HG03196 (cell line): Measurements from ENCODE around the gene KIF3A.

ENCODE experiments used
- ATAC-seq: cut with Tn5 transposase; IDR thresholded peaks from one replicate; pipeline ENCODE4 v1.9.1; 2021; ENCODE audit not compliant: unreplicated experiment

The KIF3A gene

DNA sequence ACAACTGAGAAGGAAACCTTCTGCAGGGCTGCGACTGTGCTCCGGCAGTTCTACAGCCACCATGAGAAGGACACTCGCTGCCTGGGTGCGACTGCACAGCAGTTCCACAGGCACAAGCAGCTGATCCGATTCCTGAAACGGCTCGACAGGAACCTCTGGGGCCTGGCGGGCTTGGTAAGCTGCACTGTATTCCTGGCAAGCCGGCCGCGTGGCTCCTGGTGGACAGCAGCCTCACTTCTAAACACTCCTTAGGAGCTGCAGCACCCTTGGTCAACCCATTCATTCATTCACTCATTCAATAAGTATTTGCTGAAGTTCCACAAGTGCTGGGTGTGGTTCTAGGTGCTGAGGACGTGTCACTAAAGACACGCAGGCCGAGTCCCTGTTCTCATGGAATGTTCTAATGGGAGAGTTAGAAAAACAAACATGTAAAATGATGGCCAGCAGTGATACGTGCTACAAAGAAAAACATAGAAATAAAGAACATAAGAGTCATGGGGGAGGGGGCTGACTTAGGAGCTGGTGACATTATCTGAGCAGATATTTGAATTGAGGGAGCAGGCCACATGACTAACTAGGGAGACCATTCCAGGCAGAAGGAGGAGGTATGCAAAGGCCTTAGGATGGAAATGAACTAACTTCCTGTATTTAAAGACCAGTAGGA is 57.5 kb downstream of the KIF3A start:
- no peak for ATAC-seq

DNA sequence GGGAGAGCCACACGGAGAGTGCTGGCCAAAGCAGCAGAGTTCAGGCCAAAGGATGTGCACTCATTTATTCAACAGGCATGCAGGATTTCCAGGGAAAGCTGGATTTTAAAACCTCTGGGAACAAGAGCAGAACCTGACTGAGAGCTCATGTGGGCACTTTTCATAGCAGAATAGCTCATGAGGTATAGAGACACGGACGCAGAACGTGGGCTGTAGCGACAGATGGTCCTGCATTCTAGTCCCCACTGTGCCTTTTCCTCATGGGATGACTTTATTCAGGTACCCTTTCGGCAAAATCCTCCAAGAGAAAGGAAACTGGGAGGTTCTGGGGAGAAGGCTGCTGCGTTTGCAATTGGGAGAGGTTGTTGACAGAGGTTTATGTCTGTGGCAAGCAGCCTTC is 58.2 kb downstream of the KIF3A start:
- no peak for ATAC-seq

DNA sequence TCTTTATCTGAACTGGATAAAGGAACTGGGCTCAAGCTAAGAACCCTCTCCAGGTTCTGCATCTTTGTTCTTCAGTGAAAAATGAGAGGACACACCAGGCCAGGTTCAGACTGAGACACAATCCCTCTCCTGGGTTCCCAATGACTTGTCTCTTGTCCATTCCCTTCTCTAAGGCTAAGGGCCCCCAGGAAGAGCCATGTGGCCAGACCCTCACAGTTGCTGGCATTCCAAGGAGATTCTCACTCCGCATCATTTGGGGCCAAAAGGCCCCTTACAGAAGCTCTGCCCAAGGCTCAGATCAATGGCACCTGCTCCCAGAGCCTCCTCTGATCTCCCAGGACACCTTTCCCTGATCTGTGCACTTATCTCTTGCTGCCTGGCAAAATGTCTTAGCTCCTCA is 58.6 kb downstream of the KIF3A start:
- no peak for ATAC-seq

DNA sequence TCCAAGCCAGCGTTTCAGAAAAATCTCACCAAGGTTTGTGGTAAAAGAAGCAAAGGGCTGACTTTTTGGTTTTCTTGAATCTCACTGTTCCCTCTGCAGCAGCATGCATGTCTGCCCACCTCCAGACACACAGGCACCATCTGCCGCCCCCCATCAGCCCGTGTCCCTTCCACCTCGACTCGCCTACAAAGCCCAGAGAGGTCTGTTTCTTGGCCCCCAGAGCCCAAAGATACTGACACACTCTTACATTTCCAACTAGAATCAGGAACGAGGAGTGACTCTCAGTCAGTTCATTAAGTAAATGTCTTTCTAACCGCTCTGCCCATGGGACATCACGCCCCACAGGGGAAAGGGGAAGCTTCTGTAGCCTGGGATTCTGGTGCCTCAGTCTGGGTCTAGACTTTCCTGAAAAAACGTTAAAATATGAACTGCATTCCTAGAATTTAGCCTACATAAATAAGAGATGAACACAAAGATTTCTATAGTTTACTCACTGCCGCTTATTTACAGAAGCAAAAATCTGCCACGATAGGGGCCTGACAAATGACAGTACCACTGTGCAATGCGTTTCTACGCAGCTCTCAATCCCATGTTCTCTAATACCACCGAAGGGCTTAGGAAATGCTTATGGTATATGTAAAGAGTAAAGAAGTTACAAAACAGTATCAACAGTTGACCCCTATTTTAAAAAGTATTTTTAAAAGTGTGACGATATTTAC is 59.5 kb downstream of the KIF3A start:
- ATAC-seq: no peak

DNA sequence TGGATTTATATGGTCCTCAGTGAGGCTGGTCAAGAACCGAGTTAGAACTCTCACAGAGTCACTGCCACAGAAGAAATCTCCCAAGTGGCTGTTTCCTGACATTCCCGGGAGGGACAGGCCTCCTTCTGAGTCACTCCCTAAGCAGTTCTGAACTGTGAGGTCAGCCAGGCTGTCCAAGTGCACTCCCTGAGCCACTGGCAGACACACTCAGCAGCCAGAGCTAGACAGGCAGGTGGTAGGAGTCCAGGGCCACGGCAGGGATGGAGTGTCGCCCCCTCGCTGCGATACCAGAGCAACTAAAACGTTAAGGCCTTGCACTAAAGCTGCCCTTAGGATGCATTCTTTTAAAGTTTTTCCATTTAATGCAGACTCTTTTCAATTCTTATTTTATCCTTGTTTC is 60.2 kb downstream of the KIF3A start:
- ATAC-seq: no peak

DNA sequence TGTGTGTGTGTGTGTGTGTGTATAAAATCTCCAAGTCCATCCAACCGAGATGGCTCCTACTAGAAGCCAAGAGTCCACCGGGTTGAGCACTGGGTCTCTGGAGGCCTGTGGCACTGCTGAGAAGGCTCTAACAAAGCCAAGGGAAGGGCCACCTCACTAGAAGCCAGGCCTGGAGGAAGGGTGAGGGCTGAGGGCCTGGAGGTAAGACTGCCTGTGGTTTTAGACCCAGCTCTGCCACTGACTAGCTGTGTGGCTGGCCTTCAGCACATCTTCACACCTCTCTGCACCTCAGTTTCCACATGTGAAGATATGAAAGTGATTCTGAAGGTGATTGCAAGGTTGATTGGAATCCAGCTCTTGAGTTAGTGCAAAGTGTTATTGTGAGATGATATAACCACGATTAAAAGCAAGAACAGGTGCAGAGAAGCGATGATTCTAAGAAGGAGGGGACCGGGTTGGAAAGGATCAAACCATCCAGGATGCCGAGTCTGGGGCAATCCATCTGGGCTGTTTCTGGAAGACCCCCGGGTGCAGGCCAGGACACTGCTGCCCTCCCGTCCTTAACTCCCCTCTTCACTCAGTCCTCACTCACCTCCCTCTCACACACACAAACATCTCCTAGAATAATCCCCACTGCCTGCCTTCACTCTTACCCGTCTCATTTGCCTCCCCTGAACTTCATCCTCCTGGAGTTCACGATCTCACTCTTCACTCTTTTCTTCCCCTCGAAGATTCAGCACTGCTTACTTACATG is 61.2 kb downstream of the KIF3A start:
- no peak for ATAC-seq

DNA sequence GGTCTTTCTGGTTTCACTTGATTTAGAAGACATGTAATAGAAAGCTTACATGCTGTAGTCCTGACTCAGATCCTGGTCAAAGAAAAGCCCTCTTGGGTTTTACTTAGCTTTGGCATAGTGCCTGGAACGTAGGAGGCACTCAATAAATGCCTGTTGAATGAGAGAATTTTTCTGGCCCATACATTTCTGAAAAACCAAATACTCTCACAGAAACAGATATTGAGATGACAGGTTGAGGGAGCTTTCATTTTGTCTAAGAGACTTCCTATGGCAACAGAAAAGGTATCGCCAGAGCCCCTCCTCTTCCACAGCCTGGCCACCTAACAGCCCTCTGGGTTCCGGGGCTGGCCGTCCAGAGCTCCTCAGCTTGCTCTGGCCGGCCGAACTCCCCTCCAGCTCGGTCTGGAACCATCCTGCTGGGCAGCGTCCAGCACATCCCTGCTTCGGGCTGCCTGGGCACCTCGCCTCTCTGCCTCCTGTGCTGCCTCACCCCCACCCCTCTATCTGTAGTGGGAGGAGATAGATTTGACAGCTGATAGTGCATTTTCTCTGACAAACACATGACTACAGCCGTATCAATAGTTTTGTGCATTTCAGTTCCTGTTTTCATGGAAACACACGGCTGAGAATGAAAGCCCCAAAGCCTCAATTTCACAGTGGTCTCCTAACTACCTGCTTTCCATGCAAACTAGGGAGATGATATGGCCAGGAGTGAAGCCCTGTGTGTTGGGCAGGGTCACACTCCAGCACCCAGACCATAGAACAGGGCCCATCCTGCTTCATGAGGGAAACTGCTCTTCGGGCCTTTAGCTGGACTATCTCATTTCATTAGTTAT is 62.5 kb downstream of the KIF3A start:
- peak; percentile 75 for ATAC-seq

DNA sequence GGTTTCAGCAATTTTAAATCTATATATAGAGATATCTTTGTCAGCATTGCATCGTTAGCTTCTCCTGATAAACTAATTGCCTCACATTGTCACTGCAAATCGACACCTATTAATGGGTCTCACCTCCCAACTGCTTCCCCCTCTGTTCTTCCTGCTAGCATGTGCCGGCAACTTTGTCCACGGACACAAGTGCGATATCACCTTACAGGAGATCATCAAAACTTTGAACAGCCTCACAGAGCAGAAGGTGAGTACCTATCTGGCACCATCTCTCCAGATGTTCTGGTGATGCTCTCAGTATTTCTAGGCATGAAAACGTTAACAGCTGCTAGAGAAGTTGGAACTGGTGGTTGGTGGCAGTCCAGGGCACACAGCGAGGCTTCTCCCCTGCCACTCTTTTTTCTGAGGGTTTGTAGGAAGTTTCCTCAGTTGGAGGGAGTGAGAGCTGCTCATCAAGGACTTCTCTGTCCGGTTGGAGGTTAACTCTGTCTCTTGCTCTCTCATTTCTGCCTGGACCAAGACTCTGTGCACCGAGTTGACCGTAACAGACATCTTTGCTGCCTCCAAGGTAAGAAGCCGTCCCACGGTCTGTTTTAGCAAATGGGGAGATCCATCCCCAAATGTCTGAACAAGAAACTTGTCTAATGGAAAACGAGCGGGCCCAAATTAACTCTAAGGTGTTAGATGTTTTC is 63.3 kb downstream of the KIF3A start, which contains the start of gene IL4:
TSS of gene IL4 (plus strand) at position 51 of the 692 bp plus-strand sequence. CDS start at position 113, 62 bp downstream.
- no peak for ATAC-seq

DNA sequence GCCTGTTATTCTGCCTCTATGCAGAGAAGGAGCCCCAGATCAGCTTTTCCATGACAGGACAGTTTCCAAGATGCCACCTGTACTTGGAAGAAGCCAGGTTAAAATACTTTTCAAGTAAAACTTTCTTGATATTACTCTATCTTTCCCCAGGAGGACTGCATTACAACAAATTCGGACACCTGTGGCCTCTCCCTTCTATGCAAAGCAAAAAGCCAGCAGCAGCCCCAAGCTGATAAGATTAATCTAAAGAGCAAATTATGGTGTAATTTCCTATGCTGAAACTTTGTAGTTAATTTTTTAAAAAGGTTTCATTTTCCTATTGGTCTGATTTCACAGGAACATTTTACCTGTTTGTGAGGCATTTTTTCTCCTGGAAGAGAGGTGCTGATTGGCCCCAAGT is 63.9 kb downstream of the KIF3A start:
- no peak for ATAC-seq

DNA sequence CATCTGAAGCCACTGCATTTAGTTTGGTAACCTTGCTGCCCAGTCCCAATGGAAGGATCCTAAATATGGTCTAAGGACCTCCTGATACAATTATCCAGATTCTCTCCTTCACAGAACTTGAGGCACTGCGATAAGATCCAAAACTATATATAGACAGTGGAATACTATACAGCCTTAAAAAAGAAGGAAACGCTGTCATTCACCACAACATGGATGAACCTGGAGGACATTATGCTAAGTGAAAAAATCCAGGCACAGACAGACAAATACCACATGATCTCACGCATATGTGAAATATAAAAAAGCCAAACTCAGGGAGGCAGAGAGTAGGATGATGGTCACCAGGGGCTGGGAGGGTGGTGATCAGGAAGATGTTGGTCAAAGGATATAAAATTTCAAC is 66.3 kb downstream of the KIF3A start:
- no peak for ATAC-seq

DNA sequence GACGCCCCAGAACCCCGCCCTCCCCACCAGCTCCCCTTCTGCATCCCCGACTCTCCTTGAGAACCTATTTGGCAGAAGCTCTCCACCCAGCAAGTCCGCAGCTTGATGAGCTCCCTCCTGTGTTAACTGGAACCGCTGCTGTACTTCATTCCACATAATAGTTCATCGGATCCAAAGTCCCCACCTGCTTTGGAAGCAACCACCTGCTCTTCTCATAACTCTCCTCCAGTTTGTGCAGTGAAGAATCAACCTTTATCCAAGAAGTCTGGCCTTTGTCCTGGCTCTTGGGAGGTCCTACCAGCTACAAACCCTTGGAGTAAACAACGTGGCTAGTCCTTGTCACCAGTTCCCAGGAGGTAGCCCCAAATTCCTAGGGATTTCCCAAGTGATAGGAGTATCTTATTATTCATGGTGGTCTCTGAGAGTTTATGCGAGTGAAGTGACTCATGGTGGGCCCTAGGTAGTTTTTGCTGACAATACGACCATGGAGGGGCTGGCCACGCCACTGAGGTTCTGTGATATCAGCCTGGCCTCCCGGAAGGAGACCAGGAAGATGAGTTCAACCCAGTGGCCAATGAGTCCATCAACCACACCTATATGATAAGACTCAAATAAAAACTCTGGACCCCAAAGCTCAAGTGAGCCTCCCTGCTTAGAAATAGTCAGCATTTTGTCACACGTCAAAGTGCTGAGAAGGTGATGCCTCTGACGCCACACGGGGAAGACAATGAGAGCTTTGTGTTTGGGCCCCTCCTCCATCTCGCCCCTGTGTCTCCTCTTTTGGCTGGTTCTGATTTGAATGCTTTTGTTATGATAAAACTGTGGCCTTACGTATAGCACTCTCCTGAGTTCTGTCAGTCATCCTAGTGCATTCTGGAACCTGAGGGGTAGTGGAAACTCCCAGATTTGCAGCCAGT is 67.1 kb downstream of the KIF3A start:
- no peak for ATAC-seq

DNA sequence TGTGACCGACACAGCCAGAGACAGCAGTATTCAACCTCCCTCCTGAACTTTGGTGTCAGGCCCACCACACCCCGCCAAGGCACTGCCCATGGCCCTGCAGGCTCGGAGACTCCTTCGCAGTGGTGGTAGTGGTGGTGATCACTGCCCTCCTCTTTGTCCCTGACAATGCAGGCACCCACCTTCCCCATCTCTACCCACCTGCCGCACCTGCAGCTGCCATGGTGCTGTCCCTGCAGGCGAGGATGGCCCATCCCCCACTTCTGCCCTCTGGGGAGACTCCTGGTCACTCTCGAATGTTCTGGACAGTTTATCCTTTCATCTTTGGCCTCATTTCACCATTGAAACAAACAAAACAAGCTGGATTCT is 67.9 kb downstream of the KIF3A start:
- ATAC-seq: no peak

DNA sequence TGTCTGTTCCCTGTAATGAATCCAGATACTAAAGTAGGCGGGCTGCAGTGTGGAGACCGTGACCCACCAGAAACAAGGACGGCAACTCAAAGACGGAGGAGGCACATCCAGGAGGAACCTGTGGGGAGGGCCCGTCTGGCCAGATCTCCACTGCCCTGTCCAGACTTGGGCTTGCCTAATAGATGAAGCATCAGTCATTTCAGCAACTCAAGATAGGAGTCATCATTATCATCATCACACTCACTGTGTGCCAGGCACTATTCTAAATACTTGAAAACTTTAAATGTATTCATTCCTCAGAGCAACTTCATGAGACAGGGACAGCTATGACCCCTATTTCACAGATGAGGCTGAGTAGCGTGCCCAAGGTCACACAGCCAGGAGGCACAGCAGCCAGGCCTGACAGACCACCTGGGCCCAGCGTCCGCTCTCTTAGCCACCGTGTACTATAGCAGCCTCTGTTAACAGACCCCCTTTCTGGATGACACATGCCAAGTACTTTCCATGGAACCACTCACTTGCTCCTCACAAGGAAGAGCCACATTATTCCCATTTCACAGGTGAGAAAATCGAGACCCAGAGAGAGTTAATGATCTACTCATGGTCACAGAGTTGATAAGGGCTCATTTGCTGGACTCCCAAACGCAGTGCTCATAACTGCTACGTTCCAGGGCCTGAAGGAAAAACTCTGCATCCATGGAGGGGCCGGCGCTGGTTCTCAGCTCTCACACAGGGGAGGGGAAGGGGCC is 68.5 kb downstream of the KIF3A start:
- no peak for ATAC-seq

DNA sequence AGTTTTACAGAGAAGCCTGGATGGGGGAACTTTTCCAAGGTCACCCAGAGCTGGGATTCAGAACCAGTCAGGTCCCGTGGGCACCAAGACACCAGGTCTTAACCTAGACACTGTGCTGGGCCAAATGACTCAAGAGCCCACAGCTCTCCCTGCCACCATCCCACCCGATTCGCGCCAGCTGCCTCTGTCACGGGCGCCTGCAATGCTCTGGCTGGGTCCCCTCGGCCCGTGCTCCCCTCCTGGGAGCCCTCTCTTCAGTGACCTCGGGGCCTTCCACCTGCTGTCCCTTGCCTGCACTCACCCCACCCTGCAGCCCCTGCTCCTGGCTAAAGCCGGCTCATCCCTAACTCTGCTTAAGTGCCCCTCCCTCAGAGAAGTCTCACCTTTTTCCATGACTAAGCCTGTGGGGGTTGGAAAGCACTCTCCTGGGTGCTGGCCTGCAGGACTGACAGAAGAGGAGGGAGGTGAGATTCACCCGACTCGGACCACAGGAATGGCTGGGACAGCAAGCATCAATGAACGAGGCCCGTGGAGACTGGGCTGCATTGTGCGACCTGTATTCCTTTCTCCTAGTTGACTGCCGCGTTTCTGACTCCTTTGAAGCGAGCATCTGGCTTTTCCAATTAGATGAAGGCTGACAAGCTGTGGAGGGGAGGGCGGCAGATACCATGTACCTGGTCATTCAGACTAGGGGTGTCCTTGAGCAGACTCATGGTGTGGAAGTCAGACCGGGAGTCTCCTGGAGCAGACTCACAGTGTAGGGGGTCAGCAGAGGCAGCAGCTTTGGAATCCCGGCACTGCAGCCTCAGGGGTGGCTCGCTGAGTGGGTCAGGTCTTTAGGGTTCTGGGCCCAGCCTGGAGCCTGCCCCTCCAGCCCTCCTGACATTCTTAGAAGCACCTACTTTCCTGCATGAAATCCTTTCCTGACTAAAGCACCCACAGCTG is 69.3 kb downstream of the KIF3A start:
- no peak for ATAC-seq

DNA sequence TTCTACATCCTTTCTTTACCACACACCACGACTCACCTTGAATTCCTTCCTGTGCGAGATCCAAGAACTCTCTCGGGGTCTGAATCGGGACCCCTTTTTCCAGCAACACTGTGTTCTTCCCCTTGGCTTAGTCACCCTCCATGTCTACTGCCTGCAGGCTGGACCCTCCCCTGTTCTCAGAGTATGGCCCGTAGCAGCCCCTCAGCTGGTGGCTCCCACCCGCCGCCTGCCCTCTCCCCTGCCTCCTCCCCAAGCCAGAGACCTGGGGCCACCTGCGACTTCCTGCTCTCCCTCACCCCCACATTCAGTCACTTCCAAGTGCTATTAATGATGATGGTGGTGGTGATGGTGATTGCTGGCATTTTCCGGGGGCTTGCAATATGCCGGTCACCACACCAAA is 70.0 kb downstream of the KIF3A start:
- no peak for ATAC-seq

DNA sequence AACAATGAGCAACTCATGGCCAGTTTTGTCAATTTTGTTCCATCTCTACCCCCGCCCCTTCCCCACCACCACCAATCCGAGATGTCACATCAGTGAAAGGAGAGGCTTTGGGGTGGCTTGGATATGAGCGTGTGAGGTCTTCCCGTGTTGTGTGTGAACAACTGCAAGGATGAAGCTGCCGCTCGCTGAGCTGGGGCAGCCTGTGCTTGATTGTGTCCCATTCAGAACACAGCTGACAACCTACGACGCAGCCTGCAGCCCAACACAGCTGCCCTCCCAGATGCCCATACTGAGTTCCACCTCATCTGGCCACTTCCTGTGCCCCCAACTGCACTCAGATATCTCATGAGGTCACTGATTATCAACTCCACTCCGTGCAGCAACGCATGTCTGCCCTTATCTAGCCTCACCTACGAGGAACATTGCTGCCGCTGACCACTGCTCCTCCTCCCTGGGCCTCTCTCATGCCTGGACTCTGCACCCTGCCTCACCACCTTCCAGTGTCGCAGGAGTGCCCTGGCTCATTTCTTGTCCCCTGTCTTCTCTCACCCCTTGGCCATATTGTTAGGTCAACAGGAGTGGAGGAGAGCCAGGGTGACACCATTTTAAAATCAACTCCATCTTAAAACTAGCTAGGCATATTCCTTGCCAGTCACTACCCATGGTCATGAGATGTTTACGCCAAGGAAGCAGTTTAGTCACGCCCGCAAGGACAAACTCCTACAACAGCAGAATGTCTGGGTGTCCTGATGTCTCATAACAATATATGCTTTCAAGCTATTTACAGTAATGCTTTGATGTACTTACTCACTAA is 70.8 kb downstream of the KIF3A start:
- no peak for ATAC-seq

DNA sequence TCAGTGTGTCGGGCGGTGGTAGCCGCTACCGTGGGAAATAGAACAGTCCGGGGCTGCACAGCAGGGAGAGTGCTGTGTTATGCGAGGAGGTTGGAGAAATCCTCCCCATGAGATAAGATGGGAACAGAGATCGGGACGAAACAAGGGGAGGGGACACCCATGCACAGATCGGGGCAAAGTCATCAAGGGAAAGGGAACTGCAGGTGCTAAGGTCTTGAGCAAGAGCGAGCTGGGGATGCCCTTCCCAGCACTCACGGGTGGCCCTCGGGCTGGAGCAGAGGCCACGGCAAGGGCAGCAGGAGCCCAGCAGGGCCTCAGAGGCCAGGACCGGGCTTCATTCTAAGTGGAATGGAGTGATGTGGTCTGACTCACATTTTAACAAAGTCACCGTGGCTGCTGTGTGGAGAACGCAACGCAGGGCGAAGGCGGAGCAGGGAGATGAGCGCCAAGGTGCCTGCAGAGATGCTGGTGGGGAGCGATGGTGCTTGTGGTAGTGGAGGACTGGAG is 71.7 kb downstream of the KIF3A start:
- ATAC-seq: no peak
